ENCODE measurements around the gene IL22RA2. TPM values are rescaled to one million over a fixed set of nuclear protein-coding genes. Genes with fewer than 3 reads are reported as not detected.

IL22RA2 gene
- total RNA-seq, 1 experiment from 2014 or later = not detected

DNA sequence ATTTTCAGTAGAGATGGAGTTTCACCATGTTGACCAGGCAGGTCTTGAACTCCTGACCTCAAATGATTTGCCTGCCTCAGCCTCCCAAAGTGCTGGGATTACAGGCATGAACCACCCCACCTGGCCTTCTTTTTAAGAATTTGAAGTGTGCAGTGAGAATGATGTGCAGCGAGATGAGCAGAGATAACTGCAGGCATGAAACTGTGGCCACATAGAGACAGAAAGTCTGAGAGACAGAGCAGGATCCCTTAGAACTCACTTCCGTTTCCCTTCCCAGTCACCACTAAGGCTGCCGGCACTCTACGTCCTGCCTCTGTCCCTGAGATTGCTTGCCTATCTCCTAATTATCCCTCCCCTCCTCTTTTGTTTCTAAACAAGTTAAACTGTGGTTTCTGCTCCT lies 27.2 kb downstream of the IL22RA2 start:
- Mint-ChIP-seq H3K4me1 (no peaks in the 10 kb centered on the region), H3K27ac (no peak overlapping the region), H3K4me3 (no peak overlapping the region), H3K27me3 (ENCODE audit: low read depth) (no peaks in the 10 kb centered on the region), H3K36me3 (no peaks in the 10 kb centered on the region), H3K9me3 (peaks cover 18% of the 10 kb centered on the region)
- TF ChIP-seq, protein P1, sequence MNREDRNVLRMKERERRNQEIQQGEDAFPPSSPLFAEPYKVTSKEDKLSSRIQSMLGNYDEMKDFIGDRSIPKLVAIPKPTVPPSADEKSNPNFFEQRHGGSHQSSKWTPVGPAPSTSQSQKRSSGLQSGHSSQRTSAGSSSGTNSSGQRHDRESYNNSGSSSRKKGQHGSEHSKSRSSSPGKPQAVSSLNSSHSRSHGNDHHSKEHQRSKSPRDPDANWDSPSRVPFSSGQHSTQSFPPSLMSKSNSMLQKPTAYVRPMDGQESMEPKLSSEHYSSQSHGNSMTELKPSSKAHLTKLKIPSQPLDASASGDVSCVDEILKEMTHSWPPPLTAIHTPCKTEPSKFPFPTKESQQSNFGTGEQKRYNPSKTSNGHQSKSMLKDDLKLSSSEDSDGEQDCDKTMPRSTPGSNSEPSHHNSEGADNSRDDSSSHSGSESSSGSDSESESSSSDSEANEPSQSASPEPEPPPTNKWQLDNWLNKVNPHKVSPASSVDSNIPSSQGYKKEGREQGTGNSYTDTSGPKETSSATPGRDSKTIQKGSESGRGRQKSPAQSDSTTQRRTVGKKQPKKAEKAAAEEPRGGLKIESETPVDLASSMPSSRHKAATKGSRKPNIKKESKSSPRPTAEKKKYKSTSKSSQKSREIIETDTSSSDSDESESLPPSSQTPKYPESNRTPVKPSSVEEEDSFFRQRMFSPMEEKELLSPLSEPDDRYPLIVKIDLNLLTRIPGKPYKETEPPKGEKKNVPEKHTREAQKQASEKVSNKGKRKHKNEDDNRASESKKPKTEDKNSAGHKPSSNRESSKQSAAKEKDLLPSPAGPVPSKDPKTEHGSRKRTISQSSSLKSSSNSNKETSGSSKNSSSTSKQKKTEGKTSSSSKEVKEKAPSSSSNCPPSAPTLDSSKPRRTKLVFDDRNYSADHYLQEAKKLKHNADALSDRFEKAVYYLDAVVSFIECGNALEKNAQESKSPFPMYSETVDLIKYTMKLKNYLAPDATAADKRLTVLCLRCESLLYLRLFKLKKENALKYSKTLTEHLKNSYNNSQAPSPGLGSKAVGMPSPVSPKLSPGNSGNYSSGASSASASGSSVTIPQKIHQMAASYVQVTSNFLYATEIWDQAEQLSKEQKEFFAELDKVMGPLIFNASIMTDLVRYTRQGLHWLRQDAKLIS (CRISPR knock-in tag; IDR thresholded peaks at IDR 0.05; ENCODE audit: borderline replicate concordance) = no peak
- TF ChIP-seq, protein P2, sequence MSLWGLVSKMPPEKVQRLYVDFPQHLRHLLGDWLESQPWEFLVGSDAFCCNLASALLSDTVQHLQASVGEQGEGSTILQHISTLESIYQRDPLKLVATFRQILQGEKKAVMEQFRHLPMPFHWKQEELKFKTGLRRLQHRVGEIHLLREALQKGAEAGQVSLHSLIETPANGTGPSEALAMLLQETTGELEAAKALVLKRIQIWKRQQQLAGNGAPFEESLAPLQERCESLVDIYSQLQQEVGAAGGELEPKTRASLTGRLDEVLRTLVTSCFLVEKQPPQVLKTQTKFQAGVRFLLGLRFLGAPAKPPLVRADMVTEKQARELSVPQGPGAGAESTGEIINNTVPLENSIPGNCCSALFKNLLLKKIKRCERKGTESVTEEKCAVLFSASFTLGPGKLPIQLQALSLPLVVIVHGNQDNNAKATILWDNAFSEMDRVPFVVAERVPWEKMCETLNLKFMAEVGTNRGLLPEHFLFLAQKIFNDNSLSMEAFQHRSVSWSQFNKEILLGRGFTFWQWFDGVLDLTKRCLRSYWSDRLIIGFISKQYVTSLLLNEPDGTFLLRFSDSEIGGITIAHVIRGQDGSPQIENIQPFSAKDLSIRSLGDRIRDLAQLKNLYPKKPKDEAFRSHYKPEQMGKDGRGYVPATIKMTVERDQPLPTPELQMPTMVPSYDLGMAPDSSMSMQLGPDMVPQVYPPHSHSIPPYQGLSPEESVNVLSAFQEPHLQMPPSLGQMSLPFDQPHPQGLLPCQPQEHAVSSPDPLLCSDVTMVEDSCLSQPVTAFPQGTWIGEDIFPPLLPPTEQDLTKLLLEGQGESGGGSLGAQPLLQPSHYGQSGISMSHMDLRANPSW (CRISPR knock-in tag; conservative IDR thresholded peaks at IDR 0.05; ENCODE audit: low read depth) = no peak
- TF ChIP-seq FOXP1 (CRISPR knock-in tag; IDR thresholded peaks at IDR 0.05; ENCODE audit: borderline replicate concordance) = no peak
- no peak for TF ChIP-seq TEAD1 (CRISPR knock-in tag; IDR thresholded peaks at IDR 0.05)
- TF ChIP-seq, protein P3, sequence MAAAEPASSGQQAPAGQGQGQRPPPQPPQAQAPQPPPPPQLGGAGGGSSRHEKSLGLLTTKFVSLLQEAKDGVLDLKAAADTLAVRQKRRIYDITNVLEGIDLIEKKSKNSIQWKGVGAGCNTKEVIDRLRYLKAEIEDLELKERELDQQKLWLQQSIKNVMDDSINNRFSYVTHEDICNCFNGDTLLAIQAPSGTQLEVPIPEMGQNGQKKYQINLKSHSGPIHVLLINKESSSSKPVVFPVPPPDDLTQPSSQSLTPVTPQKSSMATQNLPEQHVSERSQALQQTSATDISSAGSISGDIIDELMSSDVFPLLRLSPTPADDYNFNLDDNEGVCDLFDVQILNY (CRISPR knock-in tag; IDR thresholded peaks at IDR 0.05) = no peak
- TF ChIP-seq, protein P4, sequence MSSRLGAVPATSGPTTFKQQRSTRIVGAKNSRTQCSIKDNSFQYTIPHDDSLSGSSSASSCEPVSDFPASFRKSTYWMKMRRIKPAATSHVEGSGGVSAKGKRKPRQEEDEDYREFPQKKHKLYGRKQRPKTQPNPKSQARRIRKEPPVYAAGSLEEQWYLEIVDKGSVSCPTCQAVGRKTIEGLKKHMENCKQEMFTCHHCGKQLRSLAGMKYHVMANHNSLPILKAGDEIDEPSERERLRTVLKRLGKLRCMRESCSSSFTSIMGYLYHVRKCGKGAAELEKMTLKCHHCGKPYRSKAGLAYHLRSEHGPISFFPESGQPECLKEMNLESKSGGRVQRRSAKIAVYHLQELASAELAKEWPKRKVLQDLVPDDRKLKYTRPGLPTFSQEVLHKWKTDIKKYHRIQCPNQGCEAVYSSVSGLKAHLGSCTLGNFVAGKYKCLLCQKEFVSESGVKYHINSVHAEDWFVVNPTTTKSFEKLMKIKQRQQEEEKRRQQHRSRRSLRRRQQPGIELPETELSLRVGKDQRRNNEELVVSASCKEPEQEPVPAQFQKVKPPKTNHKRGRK (CRISPR knock-in tag; IDR thresholded peaks at IDR 0.05; ENCODE audit: borderline replicate concordance) = no peak
- no peak for TF ChIP-seq ETV6 (CRISPR knock-in tag; IDR thresholded peaks at IDR 0.05)
- no peak for TF ChIP-seq CREM (CRISPR knock-in tag; IDR thresholded peaks at IDR 0.05)
- TF ChIP-seq, protein P5, sequence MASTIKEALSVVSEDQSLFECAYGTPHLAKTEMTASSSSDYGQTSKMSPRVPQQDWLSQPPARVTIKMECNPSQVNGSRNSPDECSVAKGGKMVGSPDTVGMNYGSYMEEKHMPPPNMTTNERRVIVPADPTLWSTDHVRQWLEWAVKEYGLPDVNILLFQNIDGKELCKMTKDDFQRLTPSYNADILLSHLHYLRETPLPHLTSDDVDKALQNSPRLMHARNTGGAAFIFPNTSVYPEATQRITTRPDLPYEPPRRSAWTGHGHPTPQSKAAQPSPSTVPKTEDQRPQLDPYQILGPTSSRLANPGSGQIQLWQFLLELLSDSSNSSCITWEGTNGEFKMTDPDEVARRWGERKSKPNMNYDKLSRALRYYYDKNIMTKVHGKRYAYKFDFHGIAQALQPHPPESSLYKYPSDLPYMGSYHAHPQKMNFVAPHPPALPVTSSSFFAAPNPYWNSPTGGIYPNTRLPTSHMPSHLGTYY (CRISPR knock-in tag; IDR thresholded peaks at IDR 0.05) = no peak
- DNase-seq (ENCODE audit: low spot score) = no peak
- no peak for ATAC-seq
- ChIA-PET CTCF (no interaction called here), POLR2A (no interaction called here)

DNA sequence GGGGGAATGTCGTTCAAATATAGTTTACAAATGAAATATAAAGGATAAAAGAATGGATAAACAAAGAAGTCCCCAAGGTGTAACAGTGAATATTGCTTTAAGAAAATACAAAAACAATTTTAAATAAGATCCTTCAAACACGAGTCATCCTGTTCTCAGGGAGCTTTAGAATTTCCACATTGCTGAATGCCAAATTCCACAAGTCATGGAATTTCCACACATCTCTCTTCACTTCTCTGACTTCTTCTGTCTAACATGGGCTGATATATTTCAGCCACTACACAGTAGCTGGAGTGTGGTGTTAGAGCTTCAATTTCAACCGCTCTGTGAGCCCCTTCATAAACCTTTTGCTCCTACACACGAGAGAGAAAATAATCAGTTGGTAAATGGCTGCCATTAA lies 28.0 kb downstream of the IL22RA2 start:
- POLR2A ChIA-PET = no interaction called here
- no peak for TF ChIP-seq ZNF671 (CRISPR knock-in tag; IDR thresholded peaks at IDR 0.05)
- TF ChIP-seq, protein P6, sequence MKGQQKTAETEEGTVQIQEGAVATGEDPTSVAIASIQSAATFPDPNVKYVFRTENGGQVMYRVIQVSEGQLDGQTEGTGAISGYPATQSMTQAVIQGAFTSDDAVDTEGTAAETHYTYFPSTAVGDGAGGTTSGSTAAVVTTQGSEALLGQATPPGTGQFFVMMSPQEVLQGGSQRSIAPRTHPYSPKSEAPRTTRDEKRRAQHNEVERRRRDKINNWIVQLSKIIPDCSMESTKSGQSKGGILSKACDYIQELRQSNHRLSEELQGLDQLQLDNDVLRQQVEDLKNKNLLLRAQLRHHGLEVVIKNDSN (CRISPR knock-in tag; IDR thresholded peaks at IDR 0.05) = no peak
- TF ChIP-seq, protein P7, sequence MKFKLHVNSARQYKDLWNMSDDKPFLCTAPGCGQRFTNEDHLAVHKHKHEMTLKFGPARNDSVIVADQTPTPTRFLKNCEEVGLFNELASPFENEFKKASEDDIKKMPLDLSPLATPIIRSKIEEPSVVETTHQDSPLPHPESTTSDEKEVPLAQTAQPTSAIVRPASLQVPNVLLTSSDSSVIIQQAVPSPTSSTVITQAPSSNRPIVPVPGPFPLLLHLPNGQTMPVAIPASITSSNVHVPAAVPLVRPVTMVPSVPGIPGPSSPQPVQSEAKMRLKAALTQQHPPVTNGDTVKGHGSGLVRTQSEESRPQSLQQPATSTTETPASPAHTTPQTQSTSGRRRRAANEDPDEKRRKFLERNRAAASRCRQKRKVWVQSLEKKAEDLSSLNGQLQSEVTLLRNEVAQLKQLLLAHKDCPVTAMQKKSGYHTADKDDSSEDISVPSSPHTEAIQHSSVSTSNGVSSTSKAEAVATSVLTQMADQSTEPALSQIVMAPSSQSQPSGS (CRISPR knock-in tag; IDR thresholded peaks at IDR 0.05; ENCODE audit: borderline replicate concordance, low read depth) = no peak
- no peak for TF ChIP-seq RELA (CRISPR knock-in tag; IDR thresholded peaks at IDR 0.05; ENCODE audit: borderline replicate concordance)
- TF ChIP-seq, protein P8, sequence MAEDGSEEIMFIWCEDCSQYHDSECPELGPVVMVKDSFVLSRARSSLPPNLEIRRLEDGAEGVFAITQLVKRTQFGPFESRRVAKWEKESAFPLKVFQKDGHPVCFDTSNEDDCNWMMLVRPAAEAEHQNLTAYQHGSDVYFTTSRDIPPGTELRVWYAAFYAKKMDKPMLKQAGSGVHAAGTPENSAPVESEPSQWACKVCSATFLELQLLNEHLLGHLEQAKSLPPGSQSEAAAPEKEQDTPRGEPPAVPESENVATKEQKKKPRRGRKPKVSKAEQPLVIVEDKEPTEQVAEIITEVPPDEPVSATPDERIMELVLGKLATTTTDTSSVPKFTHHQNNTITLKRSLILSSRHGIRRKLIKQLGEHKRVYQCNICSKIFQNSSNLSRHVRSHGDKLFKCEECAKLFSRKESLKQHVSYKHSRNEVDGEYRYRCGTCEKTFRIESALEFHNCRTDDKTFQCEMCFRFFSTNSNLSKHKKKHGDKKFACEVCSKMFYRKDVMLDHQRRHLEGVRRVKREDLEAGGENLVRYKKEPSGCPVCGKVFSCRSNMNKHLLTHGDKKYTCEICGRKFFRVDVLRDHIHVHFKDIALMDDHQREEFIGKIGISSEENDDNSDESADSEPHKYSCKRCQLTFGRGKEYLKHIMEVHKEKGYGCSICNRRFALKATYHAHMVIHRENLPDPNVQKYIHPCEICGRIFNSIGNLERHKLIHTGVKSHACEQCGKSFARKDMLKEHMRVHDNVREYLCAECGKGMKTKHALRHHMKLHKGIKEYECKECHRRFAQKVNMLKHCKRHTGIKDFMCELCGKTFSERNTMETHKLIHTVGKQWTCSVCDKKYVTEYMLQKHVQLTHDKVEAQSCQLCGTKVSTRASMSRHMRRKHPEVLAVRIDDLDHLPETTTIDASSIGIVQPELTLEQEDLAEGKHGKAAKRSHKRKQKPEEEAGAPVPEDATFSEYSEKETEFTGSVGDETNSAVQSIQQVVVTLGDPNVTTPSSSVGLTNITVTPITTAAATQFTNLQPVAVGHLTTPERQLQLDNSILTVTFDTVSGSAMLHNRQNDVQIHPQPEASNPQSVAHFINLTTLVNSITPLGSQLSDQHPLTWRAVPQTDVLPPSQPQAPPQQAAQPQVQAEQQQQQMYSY (CRISPR knock-in tag; IDR thresholded peaks at IDR 0.05) = no peak
- TF ChIP-seq TEAD4 (CRISPR knock-in tag; IDR thresholded peaks at IDR 0.05) = no peak

More for the DNA sequence above, 28.0 kb downstream of the IL22RA2 start:
- Mint-ChIP-seq H3K9me3 (peaks cover 13% of the 10 kb centered on the region), H3K36me3 (no peaks in the 10 kb centered on the region), H3K4me3 (no peak overlapping the region), H3K27me3 (ENCODE audit: low read depth) (no peaks in the 10 kb centered on the region), H3K4me1 (no peaks in the 10 kb centered on the region), H3K27ac (no peak overlapping the region)
- CTCF ChIA-PET = no interaction called here
- no peak for DNase-seq (ENCODE audit: low spot score)
- no peak for ATAC-seq

All from WTC11 (cell line).